Activated CD4-positive, alpha-beta T cell treated with anti-CD3 and anti-CD28 coated beads for 4 hours (primary cell): ENCODE measurements around the gene LRRC7.

Experiments used
- DNase-seq, 2 donors: peaks; one replicate each; pipeline ENCODE4 v3.0.0-alpha.2; 2020

The LRRC7 gene

DNA sequence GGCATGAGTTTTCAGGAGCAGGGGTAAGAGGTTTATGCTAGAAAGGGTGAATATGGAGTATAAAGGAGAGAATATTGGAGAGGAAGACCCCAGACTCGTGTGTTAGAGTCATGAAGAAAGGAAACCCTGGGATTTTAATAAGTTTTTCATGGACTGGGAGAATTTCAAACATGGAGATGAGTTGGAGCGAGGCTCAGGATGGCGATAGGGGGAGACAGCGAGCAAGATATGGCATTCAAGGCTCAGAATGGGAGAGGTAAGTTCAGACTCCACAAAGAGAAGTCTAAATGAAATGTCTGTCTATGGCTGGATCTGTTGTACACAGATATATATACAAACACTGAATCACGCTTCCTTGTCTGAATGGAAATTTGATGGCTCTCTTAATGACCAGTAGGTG, 545.1 kb downstream of the LRRC7 start:
- DNase-seq, result no peak

DNA sequence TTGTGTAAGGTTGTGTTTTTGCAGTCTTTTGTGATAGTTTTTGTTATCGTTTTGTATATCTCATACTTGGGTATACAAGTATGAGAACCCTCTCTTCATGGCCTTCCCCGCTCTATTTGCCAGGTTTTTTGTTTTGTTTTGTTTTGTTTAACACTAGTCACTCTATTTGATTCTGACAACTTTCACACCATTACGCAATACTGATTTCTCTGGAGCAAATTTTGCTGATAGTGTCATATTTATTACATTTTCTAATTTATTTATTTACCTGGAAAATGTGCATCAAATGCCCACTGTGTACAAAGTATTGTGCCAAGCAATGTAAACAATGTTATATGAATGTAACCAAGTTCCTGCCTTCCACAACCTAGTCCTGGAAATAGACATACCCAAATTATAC, 547.6 kb downstream of the LRRC7 start:
- no peak for DNase-seq

DNA sequence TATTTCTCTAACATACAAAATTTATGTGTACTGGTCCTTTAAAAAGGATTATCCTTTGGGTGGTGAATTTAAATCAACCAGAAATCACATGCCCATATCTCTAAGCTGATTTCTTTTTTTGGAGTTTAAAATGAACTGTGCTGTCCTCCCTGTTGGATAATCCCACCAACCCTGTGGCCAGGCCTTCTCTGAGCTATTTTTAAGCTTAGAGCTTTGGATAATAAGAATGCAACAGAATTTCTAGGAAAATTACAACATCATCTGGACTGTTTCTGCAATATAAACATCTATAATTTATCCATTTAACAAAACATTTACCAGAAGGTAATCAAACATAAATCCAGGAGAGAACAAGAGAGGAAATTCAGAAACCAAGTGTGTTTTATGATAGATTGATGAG, 549.3 kb downstream of the LRRC7 start:
- DNase-seq, result no peak

DNA sequence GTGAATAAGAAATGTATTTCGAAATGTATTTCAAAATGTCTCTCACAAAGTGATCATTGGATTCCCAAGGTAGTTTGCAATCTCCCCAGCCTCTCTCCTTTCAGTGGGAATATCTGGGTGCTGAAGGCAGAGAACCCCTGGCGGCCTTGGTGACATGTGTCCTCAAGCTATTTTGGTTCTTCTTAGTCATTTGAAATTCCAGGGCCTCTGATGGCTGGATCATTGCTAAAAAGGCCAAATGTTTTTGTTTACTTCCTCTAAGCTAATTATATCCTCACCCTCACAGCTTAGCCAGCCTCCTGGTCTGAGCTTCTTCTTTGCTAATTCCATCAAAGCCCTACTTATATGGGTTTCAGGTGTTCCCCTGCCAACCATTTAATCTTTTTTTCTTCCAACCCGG, 566.4 kb downstream of the LRRC7 start:
- DNase-seq, result no peak

DNA sequence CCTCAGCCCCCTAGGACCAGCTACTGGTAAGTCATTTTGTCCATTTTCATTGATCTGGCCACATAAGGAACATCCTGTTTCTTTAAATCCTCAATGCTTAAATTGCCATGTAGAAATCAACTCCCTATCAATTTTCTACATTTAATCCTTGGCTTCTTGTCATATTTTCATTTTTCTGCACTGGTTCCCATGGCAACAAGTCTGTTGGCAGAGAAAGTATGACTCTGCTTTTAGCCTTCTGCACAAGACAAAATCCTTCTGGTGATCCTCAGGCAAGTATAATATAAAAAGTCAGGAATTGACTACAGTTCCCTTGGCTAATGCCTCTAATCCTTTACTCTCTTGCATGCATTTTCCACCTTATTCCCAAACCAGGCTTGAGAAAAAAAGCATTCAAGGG, 572.6 kb downstream of the LRRC7 start:
- DNase-seq, result no peak

DNA sequence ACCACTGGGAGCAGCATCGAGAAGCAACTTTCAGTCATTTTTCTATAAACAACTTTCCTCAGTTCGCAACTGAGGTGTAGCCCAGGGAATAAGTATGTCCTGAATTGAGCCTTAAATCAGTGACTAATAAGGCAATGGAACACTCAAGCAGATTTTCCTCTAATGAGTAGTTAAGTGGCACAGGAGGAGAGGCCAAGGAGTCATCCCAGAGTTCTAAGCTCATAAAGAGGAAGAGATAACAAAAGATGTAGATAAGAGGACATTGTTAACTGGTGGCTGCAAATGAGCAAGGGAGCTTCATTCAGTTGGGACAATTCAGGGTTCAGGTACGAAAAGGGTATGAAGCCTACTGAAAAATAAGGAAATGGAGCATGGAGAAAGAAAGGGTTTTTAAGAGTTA, 573.2 kb downstream of the LRRC7 start:
- no peak for DNase-seq

DNA sequence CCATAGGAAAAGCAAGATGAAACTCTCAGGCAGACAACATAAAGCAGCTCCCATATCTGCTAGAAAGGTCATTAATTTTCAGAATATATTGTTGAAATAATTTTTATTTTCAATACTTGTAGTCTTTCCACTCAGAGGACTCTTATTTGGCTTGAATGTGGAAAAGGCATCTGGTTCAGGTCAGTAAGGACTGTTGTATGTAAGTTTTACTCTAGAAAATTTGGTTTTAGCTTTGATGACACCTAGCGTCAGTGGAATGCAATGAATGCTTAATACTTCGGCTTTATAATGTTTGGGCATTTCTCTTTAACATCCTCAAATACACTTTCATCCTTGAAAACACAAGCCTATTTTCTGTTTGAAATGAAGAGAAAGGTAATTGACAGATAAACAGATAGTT, 574.4 kb downstream of the LRRC7 start:
- DNase-seq, result no peak

DNA sequence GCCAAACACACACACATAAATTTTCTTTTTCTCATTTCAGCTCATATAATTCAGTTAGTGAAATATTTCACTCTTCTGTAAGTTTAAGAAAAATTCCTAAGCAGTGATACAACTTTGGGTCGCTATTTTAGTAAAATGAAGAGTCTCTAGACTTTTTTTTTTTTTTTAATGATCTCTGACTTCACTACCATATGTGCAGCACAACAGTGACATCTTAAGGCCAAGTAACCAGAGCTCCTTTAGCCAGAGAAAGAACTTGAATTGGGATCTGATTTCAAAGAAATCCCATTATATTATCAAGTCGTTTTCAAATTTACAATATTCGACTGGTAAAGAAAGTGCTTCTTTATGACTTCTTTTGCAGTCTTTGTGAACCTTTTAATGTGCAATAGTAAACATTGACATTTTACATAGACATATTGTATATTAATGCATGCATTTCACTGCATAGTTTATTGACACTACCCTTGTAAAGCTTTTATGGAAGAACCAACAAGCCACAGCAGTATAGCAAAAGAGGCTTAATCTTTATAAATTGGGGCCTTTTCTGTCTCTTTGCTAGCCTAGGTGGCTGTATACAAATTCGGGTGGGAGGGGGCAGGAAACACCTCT, 575.4 kb downstream of the LRRC7 start:
- no peak for DNase-seq

DNA sequence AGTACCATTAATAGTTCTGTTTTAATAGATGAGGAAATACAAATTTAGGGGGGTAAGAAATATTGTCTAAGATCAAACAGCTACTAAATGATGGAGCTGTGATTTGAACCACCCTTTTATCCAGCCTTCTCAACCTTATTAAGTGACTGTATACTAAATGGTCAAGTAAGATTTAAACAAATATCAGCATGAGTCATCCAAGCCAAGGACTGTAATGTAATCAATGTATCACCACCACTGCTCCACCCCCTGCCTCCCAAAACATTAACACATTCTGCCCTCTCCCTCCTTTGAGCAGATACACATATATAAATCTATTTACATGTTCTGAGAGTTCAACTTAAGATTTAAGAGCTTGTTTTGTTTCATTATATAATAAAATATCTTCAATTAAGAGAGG, 578.8 kb downstream of the LRRC7 start:
- no peak for DNase-seq

DNA sequence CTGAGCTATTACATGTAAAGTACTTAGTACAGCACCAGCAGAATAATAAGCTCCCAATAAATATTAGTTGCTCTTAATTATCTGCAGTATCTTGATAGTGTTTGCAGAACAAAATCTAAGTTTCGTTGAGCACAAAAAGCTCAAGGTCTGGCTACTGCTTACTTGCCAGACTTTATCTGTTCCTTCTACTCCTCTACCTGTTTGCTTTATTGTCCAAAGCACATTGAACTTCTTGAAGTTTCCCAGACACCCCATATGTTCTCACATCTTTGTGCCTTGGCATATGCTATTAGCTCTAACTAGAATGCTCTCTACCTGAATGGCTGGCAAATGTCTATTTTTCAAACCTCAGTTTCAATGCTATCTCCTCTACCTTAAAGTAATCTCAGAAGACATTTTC, 582.7 kb downstream of the LRRC7 start:
- no peak for DNase-seq

DNA sequence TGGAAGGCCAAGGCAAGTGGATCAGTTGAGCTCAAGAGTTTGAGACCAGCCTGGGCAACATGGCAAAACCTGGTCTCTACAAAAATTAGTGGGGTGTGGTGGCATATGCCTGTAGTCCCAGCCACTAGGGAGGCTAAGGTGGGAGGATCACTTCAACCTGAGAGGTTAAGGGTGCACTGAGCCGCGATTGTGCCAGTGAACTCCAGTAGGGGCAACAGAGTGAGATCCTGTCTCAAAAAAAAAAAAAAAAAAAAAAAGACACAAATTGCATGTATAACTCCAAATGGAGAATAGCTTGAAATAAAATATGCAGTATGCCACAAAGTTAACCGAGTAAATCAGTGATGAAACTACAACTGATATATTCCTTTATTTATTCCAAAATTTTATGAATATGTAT, 586.0 kb downstream of the LRRC7 start:
- DNase-seq, result no peak

DNA sequence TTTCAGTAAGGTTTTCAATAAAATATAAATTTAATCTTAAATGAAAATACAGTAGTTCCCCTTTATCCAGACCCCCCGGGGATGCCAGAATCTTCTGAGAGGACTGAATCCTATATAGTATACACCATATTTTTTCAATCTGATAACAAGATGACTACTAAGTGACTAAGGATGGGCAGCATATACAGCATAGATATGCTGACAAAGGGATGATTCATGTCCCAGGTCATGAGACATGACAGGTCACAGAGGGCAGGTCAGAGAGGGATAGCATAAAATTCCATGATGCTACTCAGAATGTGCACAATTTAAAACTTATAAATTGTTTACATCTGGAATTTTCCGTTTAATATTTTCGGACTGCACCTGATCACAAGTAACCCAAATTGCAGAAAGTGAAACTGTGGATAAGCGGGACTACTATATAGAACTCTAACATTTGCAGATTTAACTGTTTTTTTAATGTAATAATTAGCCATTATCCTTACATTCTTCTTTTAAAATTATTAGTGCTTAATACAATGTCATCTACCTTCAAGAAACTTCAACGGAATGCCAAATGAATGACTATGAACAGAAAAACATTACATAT, 588.9 kb downstream of the LRRC7 start:
- no peak for DNase-seq

DNA sequence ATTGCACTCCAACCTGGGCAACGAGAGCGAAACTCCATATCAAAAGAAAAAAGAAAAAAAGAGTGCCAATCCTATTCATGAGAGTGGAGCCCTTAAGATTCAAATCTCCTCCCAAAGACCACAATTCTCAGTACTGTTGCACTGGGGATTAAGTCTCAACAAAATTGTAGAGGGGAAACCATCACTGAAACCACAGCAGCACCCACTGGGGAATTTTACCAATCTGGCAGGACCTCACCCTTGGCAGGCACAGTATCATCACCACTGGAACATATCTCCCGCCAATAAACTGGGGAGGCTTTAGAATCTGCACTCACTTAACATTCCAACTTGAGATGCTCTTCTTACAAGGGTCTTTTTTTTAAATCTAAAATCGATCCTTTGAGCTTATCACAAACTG, 596.6 kb downstream of the LRRC7 start:
- no peak for DNase-seq

DNA sequence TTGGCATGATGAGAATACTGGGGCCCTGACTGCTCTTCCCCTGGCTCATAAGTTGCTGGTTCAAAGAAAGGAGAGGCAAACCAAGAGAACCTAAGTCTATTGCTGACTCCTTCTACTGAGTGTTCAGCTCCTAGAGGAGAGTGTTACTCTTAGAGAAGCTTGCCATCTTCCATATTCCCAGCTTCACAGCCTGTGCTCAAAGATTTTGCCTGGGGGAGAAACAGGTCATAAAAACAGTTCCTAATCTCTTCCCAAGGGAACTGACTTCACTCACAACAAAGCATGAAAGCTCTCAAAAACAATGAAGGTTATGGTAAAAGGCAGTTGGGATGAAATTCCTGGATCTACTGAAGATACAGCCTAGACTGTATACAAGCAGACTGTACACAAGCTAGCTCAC, 600.6 kb downstream of the LRRC7 start:
- no peak for DNase-seq

DNA sequence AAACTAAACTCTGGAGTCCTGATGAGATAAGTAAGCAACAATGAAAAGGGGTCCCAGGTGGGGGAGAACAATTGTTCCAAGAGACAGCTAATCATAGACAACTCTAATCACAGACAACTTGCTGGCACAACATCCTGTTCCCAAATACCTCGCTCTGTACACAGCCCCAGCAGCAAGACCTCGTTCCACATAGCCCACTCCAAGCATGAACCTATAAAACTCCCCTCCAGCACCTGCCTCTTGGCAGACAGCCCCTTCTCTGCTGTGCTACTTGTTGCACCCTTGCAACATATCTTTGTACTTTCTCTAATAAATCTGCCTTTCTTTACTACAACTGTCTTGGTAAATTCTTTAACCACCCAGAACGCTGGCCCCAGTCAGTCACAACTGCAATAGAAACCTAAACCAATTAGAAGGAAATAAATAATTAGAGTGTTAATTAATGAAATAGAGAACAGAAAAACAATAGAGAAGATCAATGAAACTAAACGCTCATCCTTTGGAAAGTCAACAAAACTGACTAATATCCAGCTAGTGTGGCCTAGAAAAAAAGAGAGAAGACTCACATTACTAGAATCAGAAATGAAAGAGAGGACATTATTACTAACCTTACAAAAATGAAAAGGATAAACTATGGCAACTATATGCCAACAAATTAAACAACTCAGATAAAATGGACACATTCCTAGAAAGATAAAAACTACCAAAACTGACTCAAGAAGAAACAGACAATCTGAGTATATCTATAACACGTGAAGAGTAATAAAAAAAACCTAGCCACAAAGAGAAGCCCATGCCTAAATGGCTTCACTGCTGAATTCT, 601.5 kb downstream of the LRRC7 start:
- DNase-seq, result no peak

DNA sequence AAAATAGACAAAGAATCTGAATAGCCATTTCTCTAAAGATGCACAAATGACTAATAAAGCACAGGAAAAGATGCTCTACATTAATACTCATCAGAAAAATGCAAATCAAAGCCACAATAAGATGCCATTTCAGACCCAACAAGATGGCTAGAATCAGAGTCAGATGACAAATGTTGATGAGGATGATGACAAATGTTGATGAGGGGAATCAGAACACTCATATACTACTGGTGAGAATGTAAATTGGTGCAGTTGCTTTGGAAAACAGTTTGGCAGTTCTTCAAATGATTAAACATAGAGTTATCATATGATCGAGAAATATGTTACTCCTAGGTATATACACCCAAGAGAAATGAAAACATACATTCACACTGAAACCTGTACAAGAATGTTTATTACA, 603.8 kb downstream of the LRRC7 start:
- DNase-seq, result no peak
